ENCODE data around the gene SBK1.

SBK1 gene

DNA sequence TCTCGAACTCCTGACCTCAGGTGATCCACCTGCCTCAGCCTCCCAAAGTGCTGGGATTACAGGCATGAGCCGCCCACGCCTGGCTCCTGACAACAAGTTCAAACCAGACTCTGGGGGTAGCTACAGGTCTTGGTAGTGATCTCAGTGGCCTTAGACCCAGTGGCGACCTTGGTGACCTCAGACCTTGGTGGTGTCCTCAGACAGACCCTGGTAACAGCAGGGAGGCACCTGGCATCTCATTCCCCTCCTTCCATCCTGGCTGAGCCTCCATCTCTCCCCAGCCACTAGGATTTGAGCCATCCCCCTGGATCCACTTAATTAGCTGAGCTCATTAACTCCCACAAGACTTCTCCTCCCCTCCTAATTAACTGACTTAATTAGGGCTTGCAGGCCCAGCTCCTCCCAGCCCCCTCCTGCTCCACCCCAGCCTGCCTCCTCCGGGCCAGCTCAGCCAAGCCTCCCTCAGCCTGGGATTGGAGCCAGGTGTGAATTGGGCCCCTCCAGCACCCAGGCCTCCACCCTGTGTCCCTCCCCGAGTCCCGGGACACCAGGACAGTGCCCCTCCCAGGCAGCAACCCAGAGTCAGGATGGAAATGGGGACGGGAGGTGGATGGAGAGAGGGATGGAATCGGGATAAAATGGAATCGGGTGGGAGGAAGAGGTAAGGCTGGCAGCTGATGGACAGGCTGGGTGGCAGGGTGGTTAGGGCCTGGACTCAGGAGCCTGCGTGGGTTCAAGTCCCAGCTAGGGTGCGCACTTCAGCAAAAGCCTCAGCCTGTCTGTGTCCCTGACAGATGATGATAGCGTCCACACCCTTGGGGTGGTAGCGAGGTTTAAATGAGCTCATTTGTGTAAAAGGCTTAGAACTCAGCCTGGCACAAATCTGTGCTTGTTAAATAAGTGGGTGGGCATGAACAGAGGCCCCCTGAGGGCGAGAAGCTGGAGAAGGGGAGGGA is 11.2 kb upstream of the SBK1 start:
- DNase-seq: no peak

- no peak for DNase-seq
These were observed 10.3 kb upstream of the SBK1 start for GRCh38 chr16:28282045-28282444.

DNA sequence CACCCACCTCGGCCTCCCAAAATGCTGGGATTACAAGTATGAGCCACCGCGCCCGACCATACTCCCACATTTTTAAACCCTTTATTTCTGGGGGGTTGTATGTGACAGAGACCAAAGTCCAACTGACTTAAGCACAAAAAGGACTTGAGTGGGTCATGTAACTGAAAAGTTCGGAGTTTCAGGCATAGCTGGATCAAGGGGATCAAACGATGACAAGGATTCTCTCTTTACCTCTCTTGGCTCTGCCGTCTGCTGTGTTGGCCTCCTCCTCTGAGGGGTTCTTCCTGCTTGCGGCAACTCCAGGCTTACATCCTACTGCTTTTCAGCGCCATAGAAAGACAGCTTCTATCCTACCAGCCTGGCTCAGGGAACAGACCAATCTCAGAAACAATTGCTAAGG is 9.2 kb upstream of the SBK1 start:
- DNase-seq: no peak

GRCh38 chr16:28283798-28284577 is 8.3 kb upstream of the SBK1 start:
- DNase-seq: no peak

GRCh38 chr16:28285649-28286048 is 6.7 kb upstream of the SBK1 start:
- no peak for DNase-seq

DNA sequence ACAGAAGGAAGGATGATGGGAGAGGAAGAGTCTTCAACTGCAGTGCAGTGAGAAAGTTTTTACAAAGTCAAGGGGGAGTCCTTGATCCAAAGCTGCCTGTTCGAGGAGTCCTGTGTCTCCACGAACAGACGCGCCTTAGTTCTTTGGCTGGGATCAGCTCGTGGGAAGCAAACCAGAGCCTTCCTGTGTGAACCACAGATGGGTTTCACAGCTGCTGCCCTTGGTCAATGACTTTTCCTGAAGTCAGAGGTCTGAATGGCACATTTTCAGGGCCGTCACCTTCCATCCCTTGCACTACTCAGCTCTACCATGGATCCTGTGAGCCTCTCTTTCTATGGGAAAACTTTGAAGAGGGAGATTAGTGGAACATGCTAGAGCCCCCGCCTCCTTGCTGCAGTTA is 4.2 kb upstream of the SBK1 start:
- no peak for DNase-seq

GRCh38 chr16:28289048-28289447 is 3.3 kb upstream of the SBK1 start:
- DNase-seq: no peak

DNA sequence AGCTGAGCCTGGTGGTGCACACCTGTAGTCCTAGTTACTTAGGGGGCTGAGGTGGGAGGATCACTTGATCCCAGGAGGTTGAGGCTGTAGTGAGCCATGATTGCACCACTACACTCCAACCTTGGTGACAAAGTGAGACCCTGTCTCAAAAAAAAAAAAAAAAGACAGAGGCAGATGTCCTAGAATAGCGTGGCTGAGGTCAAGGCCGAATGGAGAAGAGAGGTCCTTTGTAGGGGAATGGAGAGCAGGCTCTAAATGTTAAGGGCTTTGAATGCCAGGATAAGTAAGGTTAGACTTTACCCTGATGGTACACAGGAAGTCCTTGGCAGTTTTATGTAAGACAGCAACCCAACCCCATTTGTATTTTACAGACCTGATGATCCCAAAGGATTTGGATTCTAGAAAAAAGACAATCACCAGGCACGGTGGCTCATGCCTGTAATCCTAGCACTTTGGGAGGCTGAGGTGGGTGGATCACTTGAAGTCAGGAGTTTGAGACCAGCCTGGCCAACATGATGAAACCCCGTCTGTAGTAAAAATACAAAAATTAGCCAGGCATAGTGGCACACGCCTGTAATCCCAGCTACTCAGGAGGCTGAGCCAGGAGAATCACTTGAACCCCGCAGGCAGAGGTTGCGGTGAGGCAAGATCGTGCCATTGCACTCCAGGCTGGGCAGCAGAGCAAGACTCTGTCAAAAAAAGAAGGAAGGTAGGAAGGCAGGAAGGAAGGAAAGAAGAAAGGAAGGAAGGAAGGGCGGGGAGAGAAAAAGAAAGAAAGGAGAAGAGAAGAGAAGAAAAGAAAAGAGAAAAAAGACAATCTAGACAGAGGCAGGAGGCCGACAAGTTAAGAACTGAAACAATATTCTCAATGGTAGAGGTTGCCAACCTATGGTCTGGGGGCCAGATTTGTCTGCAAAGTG is 2.1 kb upstream of the SBK1 start:
- no peak for DNase-seq

- DNase-seq: no peak
These were observed 1.5 kb upstream of the SBK1 start for GRCh38 chr16:28290859-28291254.

DNA sequence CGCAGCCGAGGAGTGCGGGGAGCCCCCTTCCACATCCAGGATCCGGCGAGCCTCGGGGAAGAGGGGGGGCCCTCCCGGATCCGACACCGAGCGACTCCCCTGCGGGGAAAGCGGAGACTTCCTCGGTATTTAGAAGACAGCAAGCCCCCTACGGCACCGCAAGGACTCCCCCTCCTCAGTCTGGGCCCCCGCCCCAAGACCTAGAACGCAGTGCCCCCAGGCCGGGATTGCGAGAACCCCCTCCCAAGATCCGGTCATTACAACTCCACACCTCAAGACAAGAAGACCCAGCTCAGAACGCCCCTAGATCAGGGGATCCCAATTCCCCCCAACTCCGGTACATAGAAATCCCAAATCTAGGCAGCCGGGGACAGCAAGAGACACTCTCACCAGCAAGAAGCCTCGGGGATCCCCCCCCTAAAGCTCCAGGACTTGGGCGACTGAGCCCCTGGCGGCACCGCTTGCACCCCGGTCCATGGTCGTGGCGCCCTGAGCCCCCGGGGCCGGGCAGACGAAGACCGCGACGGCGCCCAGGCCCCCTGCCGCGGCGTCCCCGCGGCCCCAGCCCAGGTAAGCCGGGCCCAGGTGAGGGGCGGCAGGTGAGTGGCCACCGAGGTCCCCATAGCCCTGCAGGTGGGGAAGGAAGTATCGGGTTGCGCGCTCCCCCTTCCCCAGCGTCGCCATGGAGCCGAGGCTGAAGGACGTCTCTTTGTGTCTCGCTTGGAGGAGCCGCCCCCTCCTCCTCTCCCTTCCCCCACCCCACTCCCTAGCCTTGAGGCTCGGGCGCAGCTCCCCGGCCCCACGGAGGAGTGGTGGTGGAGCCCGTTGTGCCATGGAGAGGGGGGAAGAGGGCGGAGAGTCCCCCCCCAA is 641 bp downstream of the SBK1 start:
- peak; percentile 79 for DNase-seq

GRCh38 chr16:28293601-28293960 is 1.3 kb downstream of the SBK1 start:
- DNase-seq: no peak

- DNase-seq: no peak
These were observed 1.9 kb downstream of the SBK1 start for GRCh38 chr16:28294201-28294600.

DNA sequence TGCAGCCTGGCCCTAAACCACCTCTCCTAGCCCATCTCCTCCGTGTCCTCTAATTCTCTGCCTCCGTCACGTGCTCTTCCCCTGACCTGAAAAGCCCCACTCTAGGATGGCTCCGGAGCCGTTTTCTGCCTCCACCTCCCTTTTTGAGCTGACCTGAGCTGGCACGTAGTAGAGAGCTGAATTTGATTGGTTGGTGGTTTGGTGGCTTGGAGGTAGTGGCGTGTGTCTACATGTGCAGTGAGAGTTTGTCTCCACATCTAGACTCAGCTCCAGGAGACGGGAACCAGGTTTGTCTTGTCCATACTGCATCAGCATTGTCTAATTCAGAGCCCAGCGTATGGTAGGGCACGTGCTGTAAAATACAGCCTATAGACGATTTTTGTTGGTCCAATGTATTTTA is 3.0 kb downstream of the SBK1 start:
- no peak for DNase-seq

DNA sequence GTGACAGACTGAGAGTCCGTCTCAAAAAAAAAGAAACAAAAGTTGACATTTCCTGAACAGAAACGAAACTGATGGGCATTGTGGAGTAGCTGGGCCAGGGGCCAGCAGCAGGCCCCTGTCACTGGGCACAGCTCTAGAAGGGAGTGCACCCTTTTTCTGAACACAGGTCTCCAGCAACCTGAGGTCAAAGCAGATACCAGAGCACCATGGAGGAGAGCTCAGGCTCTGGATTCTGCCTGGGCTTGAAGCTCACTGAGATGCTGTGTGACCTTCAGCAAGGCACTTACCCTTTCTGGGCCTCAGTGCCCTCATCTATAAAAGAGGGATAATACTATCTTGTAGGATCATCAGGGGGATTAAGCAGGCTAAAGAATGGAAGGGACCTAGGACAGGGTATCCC is 5.0 kb downstream of the SBK1 start:
- no peak for DNase-seq

DNA sequence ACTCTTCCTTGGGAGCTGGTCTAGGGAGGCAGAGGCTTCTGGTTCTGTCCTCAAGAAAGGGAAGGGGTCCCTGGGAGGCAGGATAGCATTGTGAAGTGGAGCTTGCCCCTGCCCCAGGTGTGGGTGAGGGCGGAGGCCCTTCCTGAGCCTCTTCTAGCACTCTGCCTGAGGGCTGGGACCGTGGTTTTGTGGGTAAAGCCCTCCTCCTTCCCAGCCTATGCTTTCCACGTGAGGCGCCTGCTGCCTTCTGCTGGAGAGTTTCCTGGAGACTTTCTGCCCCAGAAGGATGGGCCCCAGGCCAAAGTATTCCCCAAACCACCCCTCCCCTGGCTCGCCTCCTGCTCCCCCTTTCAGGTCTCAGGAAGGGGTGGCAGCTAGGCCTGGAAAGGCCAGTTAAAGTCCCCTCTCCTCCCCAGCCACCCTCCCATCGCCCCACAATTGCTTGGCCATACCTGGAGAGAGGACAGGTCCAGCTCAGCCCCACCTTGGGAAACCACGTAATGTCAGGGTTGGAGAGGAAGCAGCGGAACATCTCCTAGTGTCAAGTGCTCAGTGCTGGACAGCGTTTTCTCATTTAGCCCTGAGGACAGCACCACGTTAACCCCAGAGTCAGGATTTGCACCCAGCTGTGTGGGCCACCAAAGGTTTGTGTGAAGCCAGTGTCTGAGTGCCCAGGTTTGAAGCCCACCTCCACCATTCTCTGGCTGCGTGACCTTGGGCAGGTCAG is 5.6 kb downstream of the SBK1 start:
- no peak for DNase-seq

GRCh38 chr16:28298511-28298878 is 6.2 kb downstream of the SBK1 start:
- DNase-seq: no peak

GRCh38 chr16:28300327-28300726 is 8.0 kb downstream of the SBK1 start:
- no peak for DNase-seq

DNA sequence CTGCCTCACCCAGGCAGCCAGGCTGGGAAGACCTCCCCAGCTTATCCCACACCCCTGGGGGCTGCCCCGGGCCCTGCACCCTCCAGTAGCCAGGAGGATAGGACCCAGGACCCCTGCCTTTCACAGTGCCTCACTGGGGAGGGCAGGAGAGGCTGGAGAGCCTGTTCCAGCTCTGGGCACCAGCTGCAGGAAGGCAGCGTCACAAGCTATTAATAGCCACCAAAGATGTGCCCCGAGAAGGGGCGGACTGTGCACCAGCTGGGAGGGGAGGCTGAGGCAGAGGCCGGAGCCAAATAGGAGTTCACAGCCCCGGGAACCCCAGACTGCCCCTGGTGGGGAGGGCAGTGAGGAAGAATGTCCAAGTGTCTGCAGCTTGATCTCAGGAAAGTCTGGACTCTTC is 8.8 kb downstream of the SBK1 start:
- DNase-seq: no peak

DNA sequence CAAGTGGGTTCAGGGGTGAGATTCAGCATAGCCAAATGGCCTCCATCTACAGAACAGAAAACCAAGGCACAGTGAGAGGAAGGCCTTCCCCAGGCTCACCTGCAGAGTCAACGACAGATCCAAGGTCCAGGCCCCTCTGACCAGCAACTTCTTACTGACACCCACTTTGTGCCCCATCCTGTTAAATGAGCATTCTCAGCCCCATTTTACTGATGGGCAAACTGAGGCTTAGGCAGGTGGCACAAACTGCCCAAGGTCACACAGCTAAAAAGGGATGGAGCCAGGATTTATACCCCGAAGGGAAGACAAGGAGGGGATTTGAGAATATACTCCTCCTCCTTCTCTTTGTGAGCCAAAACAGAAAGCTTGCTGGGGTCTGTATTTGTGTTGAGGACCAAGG is 9.3 kb downstream of the SBK1 start:
- no peak for DNase-seq

DNA sequence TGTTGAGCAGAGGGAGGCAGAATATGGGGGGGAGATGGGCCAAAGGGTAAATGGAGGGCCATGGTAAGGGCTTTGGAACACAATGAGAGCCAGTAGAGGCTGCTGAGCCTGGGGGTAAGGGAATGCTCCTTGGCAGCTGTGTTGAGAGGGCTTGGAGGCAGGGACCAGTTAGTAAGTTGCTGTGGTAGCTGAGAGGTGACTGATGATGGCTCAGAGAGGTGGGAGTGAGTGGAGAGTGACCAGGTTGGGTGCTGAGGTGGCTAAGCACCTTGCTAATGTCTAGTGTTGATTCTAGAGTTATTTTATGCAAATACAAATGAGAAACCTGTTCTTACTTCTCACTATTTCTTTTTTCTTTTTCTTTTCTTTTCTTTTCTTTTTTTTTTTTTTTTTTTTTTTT is 10.8 kb downstream of the SBK1 start:
- no peak for DNase-seq

DNA sequence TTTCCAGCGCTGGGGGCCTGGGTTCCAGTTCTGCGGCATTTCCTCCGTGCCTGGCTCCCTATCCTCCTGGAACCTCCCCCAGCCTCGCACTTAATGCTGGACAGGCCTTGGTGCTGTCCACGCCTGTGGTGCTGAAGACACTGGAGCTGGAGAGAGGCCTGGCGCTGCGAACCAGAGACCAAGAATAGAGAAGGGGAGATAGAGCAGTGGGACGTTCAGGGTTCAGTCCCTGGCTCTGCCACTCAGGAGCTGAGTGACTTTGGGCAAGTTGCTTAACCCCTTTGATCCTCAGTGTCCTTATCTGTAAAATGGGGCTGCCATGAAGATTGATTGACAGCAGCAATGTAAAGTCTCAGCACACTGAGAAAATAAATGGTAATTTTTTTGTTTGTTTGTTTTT is 11.9 kb downstream of the SBK1 start:
- no peak for DNase-seq
